Adipose tissue (tissue), 3 donors: ENCODE measurements around the gene LCE6A. TPM values are rescaled to one million over a fixed set of nuclear protein-coding genes. Genes with fewer than 3 reads are reported as not detected.

ENCODE experiments used
- H3K27ac ChIP-seq: one replicate; pipeline ENCODE4 v1.5.1; 2013; ENCODE audit warnings: low read depth, low read length
- WGBS, 3 donors: extraction: QIAGEN DNeasy Blood & Tissue Kit; methylation state at CpG; one replicate each; pipeline ENCODE4 v1.1.7; 2013; 5-methylcytosine and 5-hydroxymethylcytosine counted together
- polyA plus RNA-seq, 3 donors: library from polyadenylated mRNA; stranded (reverse); fragments of 200-250 nt; gene quantifications; one replicate each; pipeline ENCODE4 v1.2.3, GENCODE V29; 2013
- donor health status: healthy with polysubstance abuse.
- donor health status: Bipolar disorder and iron deficiency.
- donor health status: healthy.

Gene LCE6A
- polyA plus RNA-seq, 3 donors = not detected

DNA sequence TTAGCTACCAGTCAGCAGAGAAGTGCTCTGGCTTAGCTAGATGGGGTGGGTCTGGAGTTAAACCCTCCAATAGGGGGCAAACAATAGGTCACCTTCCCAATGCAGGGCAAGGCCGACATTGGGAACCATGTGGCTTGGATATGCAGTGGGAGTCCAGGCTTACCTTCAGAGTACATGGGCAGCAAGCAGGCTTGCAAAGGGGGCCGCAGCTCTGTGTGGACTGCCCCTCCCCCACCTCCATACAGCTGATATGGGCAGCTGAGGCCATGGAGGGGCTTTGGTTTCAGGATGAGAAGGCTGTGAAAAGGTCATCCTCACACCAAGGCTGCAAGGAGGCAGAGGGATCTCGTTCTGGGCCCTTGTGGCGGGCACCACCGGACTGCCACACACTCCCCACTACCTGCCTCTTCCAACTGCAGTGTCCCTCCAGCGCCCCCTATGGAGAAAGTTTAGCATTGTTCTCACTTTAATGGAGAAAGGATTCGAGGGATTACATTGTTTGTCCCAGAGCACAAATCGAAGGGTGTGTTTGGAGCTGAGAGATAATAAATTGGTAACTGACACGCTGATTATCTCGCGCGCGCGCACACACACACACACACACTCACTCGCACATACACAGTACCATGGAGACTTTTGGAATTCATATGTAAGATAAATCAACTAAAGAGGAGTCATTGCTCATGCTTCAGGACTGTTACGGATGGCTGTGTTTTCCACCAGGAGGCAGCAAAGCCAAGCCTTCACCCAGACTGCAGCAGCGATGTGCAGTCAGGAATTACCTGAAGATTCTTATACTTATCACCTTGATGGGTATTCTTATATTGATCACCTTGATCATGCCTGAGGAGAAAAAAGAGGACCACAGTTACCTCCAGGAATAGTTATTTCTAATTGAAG is 28.4 kb downstream of the LCE6A start:
- no peak overlapping the region for H3K27ac ChIP-seq
- WGBS, 3 donors = 36 to 53% (median 50%) methylated on average over 16 to 17 of the region's 17 CpGs

DNA sequence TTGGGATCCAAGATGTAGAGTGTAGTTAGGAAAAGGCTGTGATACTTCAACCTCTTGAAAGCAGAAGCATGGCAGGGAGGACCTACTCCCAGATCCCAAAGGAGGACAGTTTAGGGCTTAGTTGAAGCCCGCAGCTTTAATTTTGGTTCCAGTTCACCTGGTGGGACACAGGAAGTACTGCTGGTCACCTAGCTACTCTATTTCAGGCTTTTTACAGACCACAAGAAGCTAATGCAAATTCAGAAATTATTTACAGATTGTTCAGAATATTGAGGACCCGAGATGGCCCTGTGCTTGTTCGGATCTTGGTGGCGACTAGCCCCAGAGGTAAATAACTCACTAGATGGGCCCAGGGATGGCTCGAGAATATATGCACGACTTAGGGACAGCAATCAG is 29.1 kb downstream of the LCE6A start:
- 84 to 90% (median 90%) methylated on average over 6 of the region's 6 CpGs for WGBS, 3 donors
- no peak overlapping the region for H3K27ac ChIP-seq

DNA sequence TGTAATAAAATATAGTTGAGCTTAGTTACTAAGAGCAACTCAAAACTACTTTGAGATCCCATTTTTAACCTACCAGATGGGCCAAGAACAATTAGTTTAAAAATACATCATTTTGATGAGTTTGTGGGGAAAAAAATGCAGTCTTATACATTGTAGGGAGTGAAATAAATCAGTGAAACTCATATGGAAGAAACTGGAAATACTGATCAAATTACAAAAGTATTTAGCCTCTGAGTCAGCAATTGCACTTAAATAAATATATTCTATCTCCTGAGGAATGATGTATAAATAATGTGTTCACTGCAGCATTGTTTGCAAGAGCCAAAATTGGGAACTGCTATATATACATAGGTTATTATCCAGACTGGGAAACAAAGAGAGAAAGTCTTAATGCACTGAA is 30.8 kb downstream of the LCE6A start:
- no peak overlapping the region for H3K27ac ChIP-seq

DNA sequence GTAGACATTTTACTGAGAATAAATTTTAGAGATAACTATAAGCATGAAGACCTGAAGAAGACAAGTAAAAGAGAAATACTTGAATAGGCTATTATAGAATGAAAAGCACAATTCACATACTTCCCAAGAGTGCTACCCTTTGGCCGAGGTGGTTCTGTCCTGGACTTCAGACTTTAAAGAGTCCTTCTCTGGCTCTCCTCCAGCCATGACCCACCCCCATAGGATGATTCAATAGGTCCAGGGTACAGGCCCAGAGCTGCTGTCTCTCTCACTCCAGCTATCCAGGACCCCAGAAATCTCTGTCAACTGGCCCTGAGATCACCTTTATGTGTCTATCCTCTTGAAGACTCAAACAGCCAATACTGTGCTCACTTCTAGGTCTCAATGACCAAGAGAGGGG is 34.2 kb downstream of the LCE6A start:
- H3K27ac ChIP-seq = no peak overlapping the region
- WGBS, 3 donors = 65 to 85% (median 79%) methylated on average over 1 of the region's 1 CpG

DNA sequence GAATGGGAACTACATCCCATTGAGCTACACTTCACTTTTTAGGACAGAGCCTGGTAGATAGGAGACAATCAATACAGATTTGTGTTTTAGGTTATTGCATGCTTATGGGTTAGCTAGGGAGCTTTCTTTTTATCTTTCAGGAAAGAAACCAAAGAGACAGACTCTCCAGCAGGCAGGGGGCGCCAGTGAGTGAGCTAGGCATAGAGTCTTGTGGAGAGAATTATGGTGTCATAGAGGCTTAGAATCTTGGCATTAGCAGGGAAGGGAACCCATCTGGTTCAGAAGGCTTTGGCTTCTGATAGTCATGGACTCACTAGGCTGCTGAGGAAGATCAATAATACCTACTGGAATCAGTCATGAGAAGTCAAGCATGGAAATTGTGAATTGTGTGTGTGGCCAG is 35.4 kb downstream of the LCE6A start, which contains the start of gene SMCP:
SMCP (plus strand) TSS at position 281 of the 400 bp plus-strand sequence. CDS start 6,101 bp downstream, outside the sequence.
- H3K27ac ChIP-seq = no peak within 1 kb of the TSS
- 0 to 5% (median 3%) methylated on average over 1 of the region's 1 CpG for WGBS, 3 donors

DNA sequence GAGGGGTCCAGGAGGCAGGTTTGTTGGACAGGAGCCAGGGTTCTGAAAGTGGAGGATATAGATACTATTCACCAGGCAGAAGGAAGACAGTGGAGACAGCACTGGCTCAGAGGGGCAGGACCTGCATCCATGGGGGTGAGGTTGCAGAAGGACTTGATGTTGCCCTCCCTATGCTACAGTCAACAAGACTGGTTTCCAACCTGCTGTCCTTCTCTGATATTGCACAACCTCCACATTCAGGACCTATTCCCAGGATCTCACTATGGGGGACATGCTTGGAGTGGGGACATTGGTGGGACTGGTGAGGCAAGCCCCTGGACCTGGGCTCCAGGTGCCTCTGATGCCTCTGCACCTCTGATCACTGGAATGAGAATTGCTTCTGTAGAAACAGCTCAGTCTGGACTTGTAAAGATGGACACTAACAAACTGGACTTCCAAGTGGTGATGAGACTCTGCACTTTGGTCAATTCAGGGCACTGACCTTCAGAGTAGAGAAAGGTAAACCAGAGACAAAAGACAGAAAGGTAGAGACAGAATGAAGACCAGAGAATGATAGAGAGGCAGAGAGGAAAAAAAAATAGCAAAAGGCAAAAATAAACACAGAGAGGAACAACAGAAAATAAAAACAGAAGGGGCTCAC is 37.0 kb downstream of the LCE6A start:
- no peak overlapping the region for H3K27ac ChIP-seq

DNA sequence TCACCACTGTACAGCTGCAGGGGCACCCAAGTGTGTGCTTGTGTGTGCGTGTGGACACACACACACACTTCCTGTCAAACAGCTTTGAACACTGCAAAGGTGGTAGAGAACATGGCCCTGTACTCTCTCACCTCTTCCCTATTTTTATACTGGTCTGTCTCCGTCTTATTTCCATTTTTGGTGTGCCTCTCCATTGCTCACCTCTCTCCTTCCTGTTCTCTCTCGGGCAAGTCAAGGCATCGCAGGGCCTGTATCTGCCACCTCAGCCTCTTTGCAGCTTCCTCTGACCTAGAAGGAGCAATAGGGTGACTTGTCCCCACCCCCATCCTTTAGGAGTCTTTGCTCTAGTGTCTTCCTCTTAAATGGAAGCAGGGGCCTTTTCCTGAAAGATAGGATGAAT is 37.7 kb downstream of the LCE6A start:
- 69 to 77% (median 76%) methylated on average over 4 of the region's 4 CpGs for WGBS, 3 donors
- H3K27ac ChIP-seq = no peak overlapping the region

DNA sequence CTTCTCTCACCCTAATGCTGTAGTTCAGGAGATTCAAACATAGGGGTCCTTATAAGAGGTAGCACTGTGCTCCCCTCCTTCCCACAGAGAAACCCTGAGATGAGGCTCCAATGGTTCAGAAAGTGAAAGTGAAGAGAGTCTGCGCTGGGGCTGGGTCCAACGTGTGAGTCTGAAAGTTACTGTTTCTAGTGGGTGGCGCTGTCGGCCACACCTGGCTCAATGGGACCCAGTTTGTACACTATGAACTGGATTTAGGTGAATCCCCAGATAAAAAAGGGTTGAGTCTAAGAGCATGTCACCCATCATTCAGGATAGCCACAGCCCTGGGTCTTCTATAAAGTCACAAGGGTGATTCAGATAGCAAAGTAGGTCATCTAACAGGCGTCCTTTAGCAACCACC is 38.3 kb downstream of the LCE6A start:
- no peak overlapping the region for H3K27ac ChIP-seq
- WGBS, 3 donors = 71 to 80% (median 77%) methylated on average over 5 of the region's 5 CpGs

DNA sequence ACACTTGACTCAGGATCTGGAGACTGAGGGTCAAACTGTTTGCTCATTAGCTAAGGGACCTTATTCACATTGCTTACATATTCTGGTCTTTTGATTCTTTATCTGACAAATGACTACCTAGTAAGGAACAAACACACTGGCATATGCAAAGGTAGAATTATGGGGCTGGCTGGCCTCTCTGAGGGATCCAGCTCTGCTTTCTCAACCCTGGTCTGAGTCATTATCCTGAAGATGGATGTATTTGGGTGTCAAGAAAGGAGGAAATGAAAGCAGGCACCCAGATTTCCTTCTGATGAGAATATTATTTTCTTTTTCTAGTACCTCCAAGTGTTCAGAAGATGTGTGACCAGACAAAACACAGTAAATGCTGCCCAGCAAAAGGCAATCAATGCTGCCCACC is 41.4 kb downstream of the LCE6A start:
- no peak overlapping the region for H3K27ac ChIP-seq

DNA sequence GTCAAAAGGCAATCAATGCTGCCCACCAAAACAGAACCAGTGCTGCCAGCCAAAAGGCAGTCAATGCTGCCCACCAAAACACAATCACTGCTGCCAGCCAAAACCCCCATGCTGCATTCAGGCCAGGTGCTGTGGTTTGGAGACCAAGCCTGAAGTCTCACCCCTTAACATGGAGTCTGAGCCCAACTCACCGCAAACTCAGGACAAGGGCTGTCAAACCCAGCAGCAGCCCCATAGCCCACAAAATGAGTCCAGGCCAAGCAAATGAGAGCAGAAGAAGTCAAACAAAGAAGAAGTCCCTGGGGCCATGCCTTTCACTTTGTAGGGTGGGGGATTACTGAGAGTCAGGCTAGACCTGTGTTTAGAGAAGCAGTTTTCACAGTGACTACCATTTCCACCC is 41.9 kb downstream of the LCE6A start:
- WGBS, 3 donors = 93 to 100% (median 100%) methylated on average over 1 of the region's 1 CpG

DNA sequence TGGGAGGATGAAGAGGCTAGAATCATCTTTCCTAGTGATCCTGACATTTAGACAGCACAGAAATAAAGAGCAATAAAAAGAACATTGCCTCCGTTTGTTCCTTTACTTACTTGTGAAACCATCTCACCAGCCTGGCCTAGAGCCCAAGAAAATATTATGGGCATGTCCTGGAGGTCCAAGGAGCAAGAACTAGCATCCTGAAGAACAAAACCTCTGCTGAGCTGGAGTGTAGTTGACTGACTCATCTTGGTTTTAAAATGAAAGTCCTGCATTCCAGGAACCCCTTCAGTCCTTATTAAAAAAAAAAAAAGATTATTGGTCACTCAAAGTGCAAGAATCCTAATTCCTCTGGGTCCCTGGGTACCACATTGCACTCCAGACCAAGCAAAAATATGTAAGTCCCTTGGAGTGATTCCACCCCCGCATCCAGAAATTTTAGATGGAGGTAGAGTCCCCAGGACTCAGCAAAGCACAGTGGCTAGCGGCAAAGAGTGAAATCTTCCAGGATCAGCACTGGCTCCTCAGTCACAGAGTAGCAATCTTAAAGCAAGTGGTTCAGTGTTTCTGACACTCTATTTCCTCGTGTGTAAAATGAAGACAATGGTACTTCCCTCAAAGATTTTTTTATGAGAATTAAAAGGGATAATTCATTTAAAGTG is 42.4 kb downstream of the LCE6A start:
- WGBS, 3 donors = 63 to 72% (median 67%) methylated on average over 4 of the region's 4 CpGs
- H3K27ac ChIP-seq = no peak overlapping the region

More for the DNA sequence above, 41.9 kb downstream of the LCE6A start:
- H3K27ac ChIP-seq = no peak overlapping the region

DNA sequence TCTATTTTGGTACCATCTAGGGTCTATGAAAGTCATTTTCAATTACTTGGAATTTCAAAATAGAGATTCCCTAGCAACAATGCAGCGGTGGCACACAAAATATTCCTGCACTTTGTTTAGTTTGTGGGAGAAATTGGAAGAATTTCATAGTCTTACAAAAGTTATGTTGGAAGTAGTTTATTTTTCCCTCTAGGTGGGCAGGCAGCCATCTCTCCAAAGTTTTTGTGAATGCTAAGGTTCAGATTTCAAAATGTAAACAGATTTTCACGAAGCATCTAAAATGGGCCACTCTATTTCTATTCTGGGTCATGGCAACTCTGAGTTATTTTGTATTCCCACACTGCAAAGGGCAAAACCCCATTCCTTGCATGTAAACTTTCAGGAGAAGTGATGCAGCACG is 43.4 kb downstream of the LCE6A start:
- WGBS, 3 donors = 40 to 54% (median 44%) methylated on average over 3 of the region's 3 CpGs
- H3K27ac ChIP-seq = no peak overlapping the region

DNA sequence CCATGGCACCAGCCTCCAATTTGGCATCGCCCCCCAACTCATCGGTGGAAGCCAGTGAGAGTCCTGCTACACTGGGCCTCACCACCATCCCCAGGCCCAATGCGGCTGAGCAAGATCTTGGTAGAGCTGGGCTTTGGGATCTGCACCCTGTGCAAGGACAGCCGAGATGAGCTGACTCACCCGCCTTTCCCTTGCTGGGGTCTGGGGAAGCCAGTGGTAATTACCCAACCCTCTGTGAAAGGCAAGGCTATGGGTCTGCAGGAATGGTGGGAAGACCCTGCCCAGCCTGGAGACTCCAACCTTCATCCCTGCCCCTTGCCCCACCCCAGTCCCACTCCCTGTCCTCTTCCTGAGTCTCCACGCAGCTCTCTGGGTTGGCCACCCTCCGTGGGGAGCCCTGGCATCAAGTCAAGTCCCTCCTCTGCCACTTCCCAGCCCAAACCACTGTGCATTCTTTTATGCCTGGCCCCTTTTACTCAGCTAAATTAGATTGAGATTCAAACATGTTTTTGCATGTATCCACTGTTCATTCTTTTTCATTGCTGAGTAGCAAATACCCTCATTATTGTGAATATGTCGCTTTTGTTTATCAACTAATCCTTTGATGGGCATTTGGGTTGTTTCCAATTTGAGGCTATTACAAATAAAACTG is 44.2 kb downstream of the LCE6A start:
- WGBS, 3 donors = 66 to 76% (median 72%) methylated on average over 8 of the region's 8 CpGs
- H3K27ac ChIP-seq = no peak overlapping the region

DNA sequence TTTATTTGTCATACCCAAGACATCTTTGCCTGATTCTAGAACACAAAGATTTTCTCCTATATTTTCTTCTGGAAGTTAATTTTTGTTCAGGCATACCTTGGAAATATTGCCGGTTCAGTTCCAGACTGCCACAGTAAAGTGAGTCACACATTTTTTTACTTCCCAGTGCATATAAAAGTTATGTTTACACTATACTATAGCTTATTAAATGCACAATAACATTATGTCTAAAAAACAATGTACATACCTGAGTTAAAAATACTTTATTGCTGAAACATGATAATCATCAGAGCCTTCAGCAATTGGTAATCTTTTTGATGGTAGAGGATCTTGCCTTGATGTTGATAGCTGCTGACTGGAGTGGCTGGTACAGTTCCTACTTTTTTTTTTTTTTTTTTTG is 45.5 kb downstream of the LCE6A start:
- H3K27ac ChIP-seq = no peak overlapping the region
- 89 to 92% (median 91%) methylated on average over 1 of the region's 1 CpG for WGBS, 3 donors

Other genes starting within 250 kb of the LCE6A start
- gene LCE3C, start 242.6 kb upstream of the LCE6A start, polyA plus RNA-seq = not detected
- not detected for gene LCE3B, start 229.0 kb upstream of the LCE6A start, polyA plus RNA-seq
- gene LCE3A, start 219.8 kb upstream of the LCE6A start, polyA plus RNA-seq = not detected
- not detected for gene LCE2D, start 179.5 kb upstream of the LCE6A start, polyA plus RNA-seq
- not detected for gene LCE2C, start 167.6 kb upstream of the LCE6A start, polyA plus RNA-seq
- gene LCE2B, start 156.7 kb upstream of the LCE6A start, polyA plus RNA-seq = not detected
- not detected for gene LCE2A, start 144.5 kb upstream of the LCE6A start, polyA plus RNA-seq
- gene LCE4A, start 134.7 kb upstream of the LCE6A start, polyA plus RNA-seq = not detected
- gene KPRP, start 84.8 kb upstream of the LCE6A start, polyA plus RNA-seq = not detected
- gene LCE1F, start 67.7 kb upstream of the LCE6A start, polyA plus RNA-seq = not detected
- not detected for gene LCE1E, start 56.6 kb upstream of the LCE6A start, polyA plus RNA-seq
- not detected for gene LCE1D, start 46.1 kb upstream of the LCE6A start, polyA plus RNA-seq
- not detected for gene LCE1C, start 36.2 kb upstream of the LCE6A start, polyA plus RNA-seq
- not detected for gene LCE1B, start 30.9 kb upstream of the LCE6A start, polyA plus RNA-seq
- not detected for gene LCE1A, start 15.4 kb upstream of the LCE6A start, polyA plus RNA-seq
- gene LCE7A, start 17.1 kb downstream of the LCE6A start, polyA plus RNA-seq = not detected
- gene SMCP, start 35.5 kb downstream of the LCE6A start, polyA plus RNA-seq = not detected
- gene IVL, start 65.7 kb downstream of the LCE6A start, polyA plus RNA-seq = under 1 TPM in 2 of 3 donors, not detected in 1; 0.06 to 0.40 TPM
- not detected for gene SPRR5, start 104.3 kb downstream of the LCE6A start, polyA plus RNA-seq
- not detected for gene SPRR4, start 127.8 kb downstream of the LCE6A start, polyA plus RNA-seq
- 1 to 10 TPM in 1 of 3 donors, not detected in 2; 9.5 TPM for gene SPRR1A, start 141.2 kb downstream of the LCE6A start, polyA plus RNA-seq
- gene SPRR3, start 158.9 kb downstream of the LCE6A start, polyA plus RNA-seq = 10 to 100 TPM in 1 of 3 donors, 1 to 10 TPM in 1, under 1 TPM in 1; 0.53 to 20.3 (median 1.2) TPM
- 1 to 10 TPM in 1 of 3 donors, not detected in 2; 2.6 TPM for gene SPRR1B, start 188.3 kb downstream of the LCE6A start, polyA plus RNA-seq
- 1 to 10 TPM in 1 of 3 donors, not detected in 2; 1.3 TPM for gene SPRR2D, start 198.3 kb downstream of the LCE6A start, polyA plus RNA-seq
- gene SPRR2A, start 214.7 kb downstream of the LCE6A start, polyA plus RNA-seq = 1 to 10 TPM in 1 of 3 donors, under 1 TPM in 1, not detected in 1; 0.14 to 5.4 TPM
- gene SPRR2B, start 228.8 kb downstream of the LCE6A start, polyA plus RNA-seq = 1 to 10 TPM in 1 of 3 donors, not detected in 2; 1.1 TPM